22Rv1 (cell line): ENCODE results near the gene CISD3.

ENCODE experiments used
- ZFX ChIP-seq: fragments of 450-650 bp; IDR thresholded peaks from 2 replicates; pipeline ENCODE4 v1.6.1; 2017; ENCODE audit warnings: antibody characterized with exemption, borderline replicate concordance
- TF ChIP-seq, protein P1 (sequence below): fragments of 450-650 bp; IDR thresholded peaks from 2 replicates; pipeline ENCODE4 v1.5.1; 2017; ENCODE audit warnings: mild to moderate bottlenecking

DNA sequence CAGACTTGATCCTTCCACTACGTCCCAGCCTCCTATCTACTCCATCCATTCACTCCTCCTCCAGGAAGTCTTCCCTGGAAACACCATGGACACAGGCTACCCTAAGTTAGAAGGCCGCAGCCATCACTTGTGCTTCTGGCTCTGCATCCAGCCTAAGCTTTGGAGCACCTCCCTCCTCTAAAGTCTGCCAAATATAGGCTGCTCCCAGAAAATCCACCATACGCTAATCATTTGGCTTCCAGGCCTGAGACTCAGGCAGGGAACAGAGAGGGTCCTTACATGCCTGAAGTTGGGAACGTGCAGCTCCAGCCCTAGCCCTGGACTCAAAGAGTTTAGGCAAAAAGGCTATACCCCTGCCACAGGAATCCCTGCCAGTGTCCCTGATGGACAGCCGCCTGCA, 11.3 kb downstream of the CISD3 start:
- TF ChIP-seq, protein P1, sequence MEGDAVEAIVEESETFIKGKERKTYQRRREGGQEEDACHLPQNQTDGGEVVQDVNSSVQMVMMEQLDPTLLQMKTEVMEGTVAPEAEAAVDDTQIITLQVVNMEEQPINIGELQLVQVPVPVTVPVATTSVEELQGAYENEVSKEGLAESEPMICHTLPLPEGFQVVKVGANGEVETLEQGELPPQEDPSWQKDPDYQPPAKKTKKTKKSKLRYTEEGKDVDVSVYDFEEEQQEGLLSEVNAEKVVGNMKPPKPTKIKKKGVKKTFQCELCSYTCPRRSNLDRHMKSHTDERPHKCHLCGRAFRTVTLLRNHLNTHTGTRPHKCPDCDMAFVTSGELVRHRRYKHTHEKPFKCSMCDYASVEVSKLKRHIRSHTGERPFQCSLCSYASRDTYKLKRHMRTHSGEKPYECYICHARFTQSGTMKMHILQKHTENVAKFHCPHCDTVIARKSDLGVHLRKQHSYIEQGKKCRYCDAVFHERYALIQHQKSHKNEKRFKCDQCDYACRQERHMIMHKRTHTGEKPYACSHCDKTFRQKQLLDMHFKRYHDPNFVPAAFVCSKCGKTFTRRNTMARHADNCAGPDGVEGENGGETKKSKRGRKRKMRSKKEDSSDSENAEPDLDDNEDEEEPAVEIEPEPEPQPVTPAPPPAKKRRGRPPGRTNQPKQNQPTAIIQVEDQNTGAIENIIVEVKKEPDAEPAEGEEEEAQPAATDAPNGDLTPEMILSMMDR, result no peak
- no peak for TF ChIP-seq ZFX
